GM20000 (cell line): ENCODE results near the gene FARP1.

ENCODE experiments used
- DNase-seq: peaks from one replicate; pipeline ENCODE4 v3.0.0; 2012; ENCODE audit warnings: low spot score
- CTCF ChIP-seq: IDR thresholded peaks from 2 replicates; pipeline ENCODE4 v1.5.1; 2012; ENCODE audit warnings: mild to moderate bottlenecking, control low read depth; ENCODE audit errors: extremely low read depth, missing control alignments

The FARP1 gene

DNA sequence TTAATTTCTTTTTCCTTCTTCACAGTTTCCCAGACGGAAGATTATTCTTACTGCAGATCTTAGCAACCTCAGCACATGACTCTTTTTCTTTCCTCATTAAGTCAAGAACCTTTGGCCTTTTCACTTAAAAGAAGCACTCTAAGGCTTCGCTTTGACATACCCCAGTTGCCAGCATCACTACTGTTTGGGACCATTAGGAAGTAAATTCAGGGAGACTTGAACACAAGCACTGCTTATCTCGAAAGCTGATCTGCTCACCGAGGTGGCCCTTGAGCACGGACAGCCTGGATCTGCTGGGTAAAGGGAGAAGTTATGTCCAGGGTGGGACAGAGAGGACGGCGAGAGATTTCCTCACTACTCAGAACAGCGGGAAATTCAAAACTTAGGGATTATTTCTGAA, 185.6 kb downstream of the FARP1 start:
- TF ChIP-seq CTCF, result no peak
- no peak for DNase-seq

- DNase-seq, result no peak
- TF ChIP-seq CTCF, result no peak
These were observed 189.3 kb downstream of the FARP1 start for GRCh38 chr13:98332222-98332621.

GRCh38 chr13:98332691-98333090, 189.8 kb downstream of the FARP1 start:
- no peak for DNase-seq
- TF ChIP-seq CTCF, result no peak

DNA sequence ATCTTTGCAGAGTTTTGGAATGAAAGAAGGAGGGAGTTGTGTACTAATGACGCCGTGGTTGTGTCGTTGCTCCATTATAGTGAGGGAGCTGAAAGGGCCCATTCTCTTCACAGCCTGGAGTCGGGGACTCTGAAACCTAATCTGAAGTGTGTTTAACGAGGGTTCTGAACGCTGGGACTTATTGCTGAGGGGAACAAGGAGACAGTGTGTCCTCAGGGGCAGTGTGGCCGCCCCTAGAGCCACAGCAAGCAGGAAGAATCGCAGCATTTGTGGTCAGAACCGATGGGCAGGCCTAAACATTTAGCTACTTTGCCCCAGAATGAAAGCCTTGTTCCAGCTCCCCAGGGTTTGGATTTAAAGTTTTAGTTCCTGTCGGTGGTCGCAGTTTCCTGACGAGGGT, 190.6 kb downstream of the FARP1 start:
- no peak for TF ChIP-seq CTCF

GRCh38 chr13:98334620-98335205, 191.8 kb downstream of the FARP1 start:
- DNase-seq, result no peak
- no peak for TF ChIP-seq CTCF

More for the DNA sequence above, 190.6 kb downstream of the FARP1 start:
- no peak for DNase-seq

GRCh38 chr13:98335721-98336120, 192.8 kb downstream of the FARP1 start:
- DNase-seq, result no peak
- no peak for TF ChIP-seq CTCF

GRCh38 chr13:98338310-98338709, 195.4 kb downstream of the FARP1 start:
- no peak for TF ChIP-seq CTCF
- no peak for DNase-seq
